ENCODE measurements around the gene SLC9A1.

GRCh38 chr1:27179979-27180378 is 25.1 kb upstream of the SLC9A1 start:
- no peak for TF ChIP-seq EP300 (IDR thresholded peaks at IDR 0.05; ENCODE audit: borderline replicate concordance in 1 of 2, low read depth in 2 of 2, low read length in 2 of 2)
- no peak for TF ChIP-seq CTCF (IDR thresholded peaks at IDR 0.05; ENCODE audit: control extremely low read depth in 1 of 3, insufficient read depth in 1 of 3, low read depth in 1 of 3, low read length in 3 of 3)
- no peak for TF ChIP-seq CREB1 (IDR thresholded peaks at IDR 0.05)
- TF ChIP-seq POLR2A (IDR thresholded peaks at IDR 0.05; ENCODE audit: control extremely low read depth in 1 of 2, low read depth in 2 of 2, low read length in 2 of 2), result no peak

Measured in H1 (cell line).